HUES6 (cell line): ENCODE measurements around the gene NRP1.
"Not testable (repeated sequence)": the region's sequence is repeated elsewhere in the genome, so short reads cannot be mapped to it uniquely, and the experiment has no call there.

Source experiments
- H3K27ac ChIP-seq: 2 replicates; pipeline ENCODE4 v1.7.0; 2013; ENCODE audit warnings: low read depth, mild to moderate bottlenecking, low read length, inconsistent platforms
- H3K27me3 ChIP-seq: 2 replicates; pipeline ENCODE4 v1.6.1; 2013; ENCODE audit warnings: low read length; ENCODE audit not compliant: control insufficient read depth, insufficient read depth
- H3K36me3 ChIP-seq: 2 replicates; pipeline ENCODE4 v1.6.1; 2013; ENCODE audit warnings: low read length; ENCODE audit not compliant: control insufficient read depth, insufficient read depth
- H3K4me1 ChIP-seq: 2 replicates; pipeline ENCODE4 v1.6.1; 2013; ENCODE audit warnings: low read length; ENCODE audit not compliant: control insufficient read depth, insufficient read depth
- H3K4me3 ChIP-seq: 2 replicates; pipeline ENCODE4 v1.5.1; 2013; ENCODE audit warnings: low read depth, low read length
- H3K9ac ChIP-seq: one replicate; pipeline ENCODE4 v1.6.1; 2013; ENCODE audit warnings: mild to moderate bottlenecking, low read length
- H3K9me3 ChIP-seq: 2 replicates; pipeline ENCODE4 v1.6.1; 2013; ENCODE audit warnings: low read depth, low read length; ENCODE audit not compliant: control insufficient read depth, insufficient read depth

The NRP1 gene

GRCh38 chr10:33304423-33305225, 29.8 kb downstream of the NRP1 start:
- no peaks in the 10 kb centered on the region for H3K36me3 ChIP-seq
- H3K9me3 ChIP-seq = no peaks in the 10 kb centered on the region
- H3K9ac ChIP-seq = no peak overlapping the region
- H3K27ac ChIP-seq = no peak overlapping the region
- H3K27me3 ChIP-seq = no peaks in the 10 kb centered on the region
- H3K4me1 ChIP-seq = peaks cover 12% of the 10 kb centered on the region; the same call in 1 of the 2 replicates
- H3K4me3 ChIP-seq = no peak overlapping the region

DNA sequence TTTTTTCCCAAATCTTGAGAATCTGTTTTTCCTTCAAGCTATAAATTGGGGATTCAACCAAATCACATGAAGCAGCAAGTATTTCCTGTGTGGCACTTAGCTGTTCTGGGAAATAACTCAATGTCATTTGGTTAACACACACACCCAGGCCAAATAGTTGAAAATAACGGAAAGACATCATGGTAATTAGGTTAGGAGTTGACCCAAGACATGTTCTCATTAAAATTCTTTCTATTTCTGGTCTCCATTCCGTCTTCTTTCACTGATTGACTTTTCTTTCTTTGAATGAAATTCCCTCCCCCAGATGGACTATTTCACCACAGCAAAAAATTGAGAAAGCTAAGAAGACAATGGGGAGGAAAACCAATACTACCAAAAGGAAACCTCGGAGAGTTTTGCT, 30.5 kb downstream of the NRP1 start:
- peaks cover 12% of the 10 kb centered on the region; the same call in 1 of the 2 replicates for H3K4me1 ChIP-seq
- H3K27ac ChIP-seq = no peak overlapping the region
- H3K4me3 ChIP-seq = no peak overlapping the region
- no peaks in the 10 kb centered on the region for H3K36me3 ChIP-seq
- no peak overlapping the region for H3K9ac ChIP-seq
- no peaks in the 10 kb centered on the region for H3K9me3 ChIP-seq
- H3K27me3 ChIP-seq = no peaks in the 10 kb centered on the region

DNA sequence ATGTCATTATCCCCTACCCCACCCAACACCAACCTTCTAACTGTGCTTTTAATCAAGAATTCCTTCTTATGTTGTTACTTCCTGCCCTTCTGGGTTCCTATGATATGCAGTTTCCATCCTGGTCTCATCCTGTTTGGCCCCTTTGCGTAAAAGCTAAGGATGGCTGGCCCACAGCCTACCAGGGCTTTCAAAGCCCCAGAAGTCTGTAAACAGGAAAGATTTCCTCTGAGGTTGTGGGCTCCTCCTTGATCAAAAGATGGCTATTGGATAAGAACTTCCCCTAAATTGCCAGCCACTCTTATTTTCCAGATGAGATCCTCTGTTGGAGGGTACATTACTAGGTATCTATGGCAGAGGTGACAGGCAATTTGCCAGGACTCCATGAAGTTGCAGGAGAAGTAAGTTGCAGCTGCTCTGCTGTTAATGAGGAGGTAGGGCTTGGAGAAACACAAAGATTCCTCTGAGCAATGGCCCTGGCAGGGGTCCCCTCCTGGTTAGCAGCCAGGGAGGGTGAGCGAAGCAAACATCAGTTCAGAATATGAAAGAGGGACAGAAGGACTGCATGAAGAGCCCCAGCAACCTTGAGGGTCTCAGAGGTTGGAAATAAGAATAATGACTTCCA, 32.1 kb downstream of the NRP1 start:
- no peaks in the 10 kb centered on the region for H3K36me3 ChIP-seq
- H3K4me1 ChIP-seq = peaks cover 12% of the 10 kb centered on the region; the same call in 1 of the 2 replicates
- H3K9me3 ChIP-seq = no peaks in the 10 kb centered on the region
- no peak overlapping the region for H3K9ac ChIP-seq
- no peak overlapping the region; the same call in 1 of the 2 replicates for H3K27ac ChIP-seq
- no peaks in the 10 kb centered on the region for H3K27me3 ChIP-seq
- no peak overlapping the region for H3K4me3 ChIP-seq

DNA sequence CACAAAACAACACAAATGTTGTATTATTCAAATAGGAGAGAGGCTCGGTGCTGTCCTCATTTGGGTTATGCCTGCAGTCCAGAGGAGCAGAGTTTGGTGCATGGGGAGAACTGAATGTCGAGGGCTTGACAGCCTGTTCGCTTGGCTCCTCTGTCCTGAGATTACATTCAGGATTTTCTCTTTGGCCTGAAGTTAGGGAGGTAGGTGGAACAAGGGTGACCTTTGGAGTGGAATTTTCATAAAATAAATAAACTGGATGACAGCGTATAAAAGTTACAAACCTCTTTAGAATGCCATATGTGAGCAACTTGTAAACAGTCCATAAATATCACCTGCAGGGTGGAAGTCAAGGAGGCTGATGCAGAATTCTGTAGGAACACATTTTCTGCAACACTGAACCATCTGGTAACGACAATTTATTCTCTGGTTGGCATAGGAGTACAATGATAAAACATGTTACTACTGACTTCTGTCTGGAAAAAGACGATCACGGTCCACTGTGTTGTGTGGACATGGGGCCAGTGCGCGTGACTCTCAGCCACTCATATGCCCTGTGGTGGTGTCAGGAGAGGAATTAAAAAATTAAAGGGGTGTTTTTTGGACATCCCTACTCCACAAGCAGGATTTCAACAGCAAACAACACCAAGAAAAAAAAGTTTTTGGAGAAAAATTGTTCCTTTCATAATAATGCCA, 33.2 kb downstream of the NRP1 start:
- H3K27ac ChIP-seq = no peak overlapping the region; the same call in 1 of the 2 replicates
- H3K9me3 ChIP-seq = no peaks in the 10 kb centered on the region
- no peaks in the 10 kb centered on the region for H3K36me3 ChIP-seq
- H3K4me3 ChIP-seq = no peak overlapping the region
- peaks cover 12% of the 10 kb centered on the region; the same call in 1 of the 2 replicates for H3K4me1 ChIP-seq
- no peaks in the 10 kb centered on the region for H3K27me3 ChIP-seq
- H3K9ac ChIP-seq = no peak overlapping the region

- H3K27ac ChIP-seq, H3K27me3 ChIP-seq, H3K9ac ChIP-seq, H3K36me3 ChIP-seq, H3K9me3 ChIP-seq, H3K4me3 ChIP-seq: not testable (repeated sequence)
- peaks cover 12% of the 10 kb centered on the region; the same call in 1 of the 2 replicates for H3K4me1 ChIP-seq
Observed at GRCh38 chr10:33300544-33300943, 33.9 kb downstream of the NRP1 start.

GRCh38 chr10:33298893-33299292, 35.6 kb downstream of the NRP1 start:
- Histone ChIP-seq H3K9me3 (no peaks in the 10 kb centered on the region), H3K4me3 (no peak overlapping the region), H3K36me3 (no peaks in the 10 kb centered on the region), H3K27ac (no peak overlapping the region), H3K4me1 (peaks cover 12% of the 10 kb centered on the region; the same call in 1 of the 2 replicates), H3K27me3 (no peaks in the 10 kb centered on the region), H3K9ac (no peak overlapping the region)

DNA sequence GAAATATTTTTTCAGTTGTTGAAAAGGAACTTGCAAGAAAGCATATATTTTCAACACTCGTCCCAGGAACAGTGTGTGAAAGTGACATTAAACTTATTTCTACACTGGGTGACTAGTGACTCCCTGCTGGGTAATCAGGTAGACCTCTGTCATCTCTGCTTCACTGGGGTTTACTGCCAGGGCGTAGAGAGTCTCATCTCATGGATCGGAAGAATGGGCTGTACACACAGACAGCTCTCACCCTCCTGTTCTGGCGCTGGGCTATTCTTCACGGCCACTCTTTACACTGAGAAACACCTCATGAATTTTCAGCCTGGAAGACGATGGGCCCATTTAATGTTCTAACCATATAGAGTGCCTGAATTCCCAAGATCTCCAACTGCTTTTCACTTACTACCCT, 36.4 kb downstream of the NRP1 start:
- no peaks in the 10 kb centered on the region for H3K27me3 ChIP-seq
- no peak overlapping the region for H3K4me3 ChIP-seq
- peaks cover 12% of the 10 kb centered on the region; the same call in 1 of the 2 replicates for H3K4me1 ChIP-seq
- H3K9me3 ChIP-seq = no peaks in the 10 kb centered on the region
- H3K27ac ChIP-seq = no peak overlapping the region
- no peaks in the 10 kb centered on the region for H3K36me3 ChIP-seq
- H3K9ac ChIP-seq = no peak overlapping the region

GRCh38 chr10:33295851-33296250, 38.6 kb downstream of the NRP1 start:
- Histone ChIP-seq H3K27ac (no peak overlapping the region), H3K9me3 (no peaks in the 10 kb centered on the region), H3K4me1 (peaks cover 9% of the 10 kb centered on the region), H3K36me3 (no peaks in the 10 kb centered on the region), H3K9ac (no peak overlapping the region), H3K27me3 (no peaks in the 10 kb centered on the region), H3K4me3 (no peak overlapping the region)

- H3K36me3 ChIP-seq = no peaks in the 10 kb centered on the region
- no peaks in the 10 kb centered on the region for H3K27me3 ChIP-seq
- H3K27ac ChIP-seq = no peak overlapping the region
- no peaks in the 10 kb centered on the region for H3K9me3 ChIP-seq
- H3K9ac ChIP-seq = no peak overlapping the region
- H3K4me1 ChIP-seq = peaks cover 19% of the 10 kb centered on the region
- no peak overlapping the region for H3K4me3 ChIP-seq
Observed at GRCh38 chr10:33293531-33294170, 40.8 kb downstream of the NRP1 start.

GRCh38 chr10:33293076-33293475, 41.4 kb downstream of the NRP1 start:
- Histone ChIP-seq H3K9ac (no peak overlapping the region), H3K9me3 (no peaks in the 10 kb centered on the region), H3K4me3 (no peak overlapping the region), H3K27me3 (no peaks in the 10 kb centered on the region), H3K36me3 (no peaks in the 10 kb centered on the region), H3K4me1 (peaks cover 19% of the 10 kb centered on the region), H3K27ac (no peak overlapping the region)
